H9 (cell line): Measurements from ENCODE around the gene TMEM184A. TPM values are rescaled to one million over a fixed set of nuclear protein-coding genes. Genes with fewer than 3 reads are reported as not detected.
A peak's percentile ranks its signal among the peaks of the same experiment; 100 is the strongest.

Source experiments
- DNase-seq: peaks from one replicate; pipeline ENCODE4 v3.0.0-alpha.2; 2017
- H2AFZ ChIP-seq: one replicate; pipeline ENCODE4 v1.6.1; 2013; ENCODE audit warnings: mild to moderate bottlenecking, low read length, control low read depth, moderate library complexity
- H2AK5ac ChIP-seq: 2 replicates; pipeline ENCODE4 v1.6.1; 2013; ENCODE audit warnings: low read length, control low read depth, mixed read lengths; ENCODE audit not compliant: insufficient read length
- H2BK120ac ChIP-seq: one replicate; pipeline ENCODE4 v1.6.1; 2013; ENCODE audit warnings: low read depth, mild to moderate bottlenecking, low read length, control low read depth, inconsistent platforms; ENCODE audit not compliant: poor library complexity, severe bottlenecking
- H2BK12ac ChIP-seq: 2 replicates; pipeline ENCODE4 v1.6.1; 2013; ENCODE audit warnings: low read length, control low read depth, mixed read lengths, low read depth; ENCODE audit not compliant: insufficient read length
- H2BK15ac ChIP-seq: 2 replicates; pipeline ENCODE4 v1.6.1; 2013; ENCODE audit warnings: low read depth, low read length, control low read depth
- H2BK20ac ChIP-seq: one replicate; pipeline ENCODE4 v1.6.1; 2013; ENCODE audit warnings: low read depth, mild to moderate bottlenecking, low read length, control low read depth, inconsistent platforms; ENCODE audit not compliant: poor library complexity, severe bottlenecking
- H2BK5ac ChIP-seq: 2 replicates; pipeline ENCODE4 v1.6.1; 2013; ENCODE audit warnings: low read length, control low read depth, mixed read lengths; ENCODE audit not compliant: insufficient read length
- H3K14ac ChIP-seq: 2 replicates; pipeline ENCODE4 v1.6.1; 2013; ENCODE audit warnings: low read length, control low read depth; ENCODE audit not compliant: insufficient read depth
- H3K18ac ChIP-seq: 2 replicates; pipeline ENCODE4 v1.6.1; 2013; ENCODE audit warnings: low read depth, mild to moderate bottlenecking, mixed read lengths, low read length, control low read depth; ENCODE audit not compliant: insufficient read length
- H3K23ac ChIP-seq: 2 replicates; pipeline ENCODE4 v1.6.1; 2013; ENCODE audit warnings: low read length, control low read depth, mixed read lengths, low read depth; ENCODE audit not compliant: insufficient read length
- H3K23me2 ChIP-seq: 2 replicates; pipeline ENCODE4 v1.6.1; 2013; ENCODE audit warnings: low read depth, mild to moderate bottlenecking, mixed read lengths, low read length, control low read depth; ENCODE audit not compliant: insufficient read length, poor library complexity, severe bottlenecking
- H3K27ac ChIP-seq: 2 replicates; pipeline ENCODE4 v1.5.1; 2013; ENCODE audit warnings: low read length, control low read depth, mixed read lengths, low read depth; ENCODE audit not compliant: insufficient read length
- H3K27me3 ChIP-seq: 2 replicates; pipeline ENCODE4 v1.6.1; 2013; ENCODE audit warnings: low read length, control low read depth, inconsistent platforms; ENCODE audit not compliant: insufficient read depth
- H3K4ac ChIP-seq: 2 replicates; pipeline ENCODE4 v1.6.1; 2013; ENCODE audit warnings: low read depth, mild to moderate bottlenecking, control low read depth, inconsistent platforms, low read length, moderate library complexity
- H3K4me1 ChIP-seq: 2 replicates; pipeline ENCODE4 v1.6.1; 2013; ENCODE audit warnings: low read length, control low read depth, inconsistent platforms; ENCODE audit not compliant: insufficient read depth
- H3K4me2 ChIP-seq: 2 replicates; pipeline ENCODE4 v1.6.1; 2013; ENCODE audit warnings: low read length, control low read depth, mixed read lengths; ENCODE audit not compliant: insufficient read length, insufficient read depth
- H3K56ac ChIP-seq: 2 replicates; pipeline ENCODE4 v1.6.1; 2013; ENCODE audit warnings: low read depth, mild to moderate bottlenecking, mixed read lengths, low read length, control low read depth; ENCODE audit not compliant: insufficient read length
- H3K79me1 ChIP-seq: 2 replicates; pipeline ENCODE4 v1.6.1; 2013; ENCODE audit warnings: low read depth, mild to moderate bottlenecking, moderate library complexity, low read length, control low read depth, inconsistent platforms; ENCODE audit not compliant: insufficient read depth, poor library complexity, severe bottlenecking
- H3K79me2 ChIP-seq: 2 replicates; pipeline ENCODE4 v1.6.1; 2013; ENCODE audit warnings: low read length, control low read depth, inconsistent platforms; ENCODE audit not compliant: insufficient read depth
- H3K9ac ChIP-seq: 2 replicates; pipeline ENCODE4 v1.6.1; 2013; ENCODE audit warnings: low read length, control low read depth, mixed read lengths; ENCODE audit not compliant: insufficient read length; ENCODE audit errors: extremely low read depth
- H3K9me3 ChIP-seq: one replicate; pipeline ENCODE4 v1.6.1; 2013; ENCODE audit warnings: low read depth, low read length, inconsistent platforms; ENCODE audit not compliant: control insufficient read depth
- H3T11ph ChIP-seq: one replicate; pipeline ENCODE4 v1.6.1; 2013; ENCODE audit warnings: mild to moderate bottlenecking, low read length, control low read depth, inconsistent platforms
- H4K20me1 ChIP-seq: one replicate; pipeline ENCODE4 v1.6.1; 2013; ENCODE audit not compliant: control insufficient read depth, insufficient read length, insufficient read depth
- H4K5ac ChIP-seq: 2 replicates; pipeline ENCODE4 v1.6.1; 2013; ENCODE audit warnings: low read depth, mild to moderate bottlenecking, mixed read lengths, low read length, control low read depth; ENCODE audit not compliant: insufficient read length
- H4K8ac ChIP-seq: replicated peaks from 2 replicates; pipeline ENCODE4 v1.6.1; 2013; ENCODE audit warnings: low read length, control low read depth, mixed read lengths, low read depth; ENCODE audit not compliant: insufficient read length
- H4K91ac ChIP-seq: 2 replicates; pipeline ENCODE4 v1.6.1; 2013; ENCODE audit warnings: low read depth, mild to moderate bottlenecking, moderate library complexity, mixed read lengths, low read length, control low read depth; ENCODE audit not compliant: insufficient read length
- H3K27ac Mint-ChIP-seq, 3 experiments: 2 replicates in 2 of 3; 3 replicates in 1 of 3; pipeline ENCODE4 v1.8.0; 2020 to 2021; ENCODE audit warnings: mixed read lengths in 3 of 3, mild to moderate bottlenecking in 1 of 3, moderate library complexity in 1 of 3
- H3K27me3 Mint-ChIP-seq: 2 replicates; pipeline ENCODE4 v1.8.0; 2021; ENCODE audit warnings: low read depth, mild to moderate bottlenecking, moderate library complexity, mixed read lengths
- H3K36me3 Mint-ChIP-seq, 3 experiments: 2 replicates in 2 of 3; 3 replicates in 1 of 3; pipeline ENCODE4 v1.8.0; 2020 to 2021; ENCODE audit warnings: low read depth in 3 of 3, mixed read lengths in 3 of 3; ENCODE audit not compliant: insufficient read depth in 1 of 3
- H3K4me1 Mint-ChIP-seq, 2 experiments: 2 replicates each; pipeline ENCODE4 v1.8.0; 2020; ENCODE audit warnings: mixed read lengths in 2 of 2
- H3K4me3 Mint-ChIP-seq, 2 experiments: 2 replicates in 1 of 2; 3 replicates in 1 of 2; pipeline ENCODE4 v1.8.0; 2020 to 2021; ENCODE audit warnings: mild to moderate bottlenecking in 2 of 2, mixed read lengths in 2 of 2, moderate library complexity in 1 of 2
- H3K9me3 Mint-ChIP-seq, 2 experiments: 2 replicates in 1 of 2; 3 replicates in 1 of 2; pipeline ENCODE4 v1.8.0; 2020; ENCODE audit warnings: mild to moderate bottlenecking in 2 of 2, mixed read lengths in 2 of 2, moderate library complexity in 1 of 2
- WGBS: extraction: QIAGEN DNeasy Blood & Tissue Kit; methylation state at CpG from one replicate; pipeline ENCODE4 v1.1.7; 2013; ENCODE audit warnings: missing lambda C conversion rate, low lambda C conversion rate, mixed read lengths; ENCODE audit not compliant: insufficient read length; ENCODE audit errors: extremely low coverage; 5-methylcytosine and 5-hydroxymethylcytosine counted together
- total RNA-seq: library from RNA; stranded (reverse); gene quantifications from 2 replicates; pipeline ENCODE4 v1.2.1, GENCODE V29; 2021
- TF ChIP-seq, protein P1 (sequence below): fragments of 200-600 bp; sonication (generic); conservative IDR thresholded peaks from 3 replicates; pipeline ENCODE4 v1.8.0; 2021; ENCODE audit warnings: antibody characterized with exemption, mild to moderate bottlenecking

Gene TMEM184A
- total RNA-seq, 1 experiment from 2014 or later, result 1.3 TPM

DNA sequence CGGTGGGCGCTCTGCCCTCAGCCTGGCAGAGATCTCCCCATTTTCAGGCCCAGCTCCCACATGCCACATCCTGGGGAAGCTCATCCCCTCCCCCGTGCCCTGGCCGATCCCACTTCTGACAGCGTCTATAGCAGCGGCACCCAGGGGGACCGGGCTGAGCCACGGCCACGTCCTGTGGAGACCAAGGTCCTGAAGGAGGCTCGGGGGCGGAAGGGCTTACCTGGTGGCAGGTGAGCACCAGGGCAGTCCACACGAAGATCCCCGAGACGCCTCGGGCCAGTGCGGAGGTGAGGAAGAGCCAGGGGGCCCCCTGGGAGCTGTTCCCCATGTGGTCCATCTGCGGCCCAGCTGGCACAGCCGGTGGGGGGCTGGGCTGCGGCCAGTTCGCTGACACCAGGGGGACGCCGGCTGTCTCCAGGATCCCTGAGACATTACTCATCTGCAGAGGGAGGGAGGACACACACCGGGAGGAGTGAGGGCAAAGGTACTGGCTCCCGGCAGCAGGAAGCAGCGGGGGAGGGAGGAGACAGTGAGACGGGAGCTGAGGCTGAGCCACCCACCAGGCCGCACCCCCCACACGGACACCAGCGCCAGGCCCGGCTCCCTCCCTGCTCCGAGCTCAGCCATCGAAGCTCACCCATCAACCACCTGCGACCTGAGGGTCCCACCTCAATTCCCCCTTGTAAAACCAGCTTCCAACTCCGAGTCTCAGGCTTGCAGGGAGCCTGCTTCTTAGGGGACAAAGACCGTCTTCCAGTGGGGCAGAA, 776 bp downstream of the TMEM184A start:
- H3K27me3 ChIP-seq, result no peaks in the 10 kb centered on the region
- H2BK120ac ChIP-seq, result no peak overlapping the region
- no peak overlapping the region for H3K56ac ChIP-seq
- no peak overlapping the region; the same call in 1 of the 2 replicates for H3K14ac ChIP-seq
- no peak overlapping the region for H2AFZ ChIP-seq
- no peaks in the 10 kb centered on the region; the same call in 1 of the 2 replicates for H3K27me3 Mint-ChIP-seq
- H3K9ac ChIP-seq, result no peak overlapping the region
- no peak overlapping the region for H3T11ph ChIP-seq
- no peaks in the 10 kb centered on the region for H3K79me1 ChIP-seq
- no peak overlapping the region for H4K8ac ChIP-seq
- H3K23me2 ChIP-seq, result no peaks in the 10 kb centered on the region
- no peaks in the 10 kb centered on the region for H3K79me2 ChIP-seq
- H3K23ac ChIP-seq, result no peak overlapping the region
- no CpG with 5 or more reads among the region's 35 CpGs for WGBS
- no peak overlapping the region for H3K18ac ChIP-seq
- H2BK12ac ChIP-seq, result no peak overlapping the region
- H2BK15ac ChIP-seq, result no peak overlapping the region
- no peak overlapping the region for H3K4ac ChIP-seq
- DNase-seq, result no peak
- H3K27ac ChIP-seq, result no peak overlapping the region
- H3K9me3 ChIP-seq, result no peaks in the 10 kb centered on the region
- H3K4me3 Mint-ChIP-seq, result no peak overlapping the region
- H4K91ac ChIP-seq, result no peak overlapping the region
- peaks cover 3 to 18% of the 10 kb centered on the region in 2 experiments for H3K4me1 Mint-ChIP-seq
- H2AK5ac ChIP-seq, result no peak overlapping the region
- H2BK5ac ChIP-seq, result no peak overlapping the region
- peak overlapping the region in 1 of 3 experiments; percentile 76; a peak in 2 of 7 replicates for H3K27ac Mint-ChIP-seq
- H3K9me3 Mint-ChIP-seq, result no peaks in the 10 kb centered on the region
- no peak overlapping the region for H3K4me2 ChIP-seq
- H4K5ac ChIP-seq, result no peak overlapping the region
- no peak overlapping the region for H2BK20ac ChIP-seq
- H4K20me1 ChIP-seq, result no peaks in the 10 kb centered on the region
- H3K36me3 Mint-ChIP-seq, result no peaks in the 10 kb centered on the region
- TF ChIP-seq, protein P1, sequence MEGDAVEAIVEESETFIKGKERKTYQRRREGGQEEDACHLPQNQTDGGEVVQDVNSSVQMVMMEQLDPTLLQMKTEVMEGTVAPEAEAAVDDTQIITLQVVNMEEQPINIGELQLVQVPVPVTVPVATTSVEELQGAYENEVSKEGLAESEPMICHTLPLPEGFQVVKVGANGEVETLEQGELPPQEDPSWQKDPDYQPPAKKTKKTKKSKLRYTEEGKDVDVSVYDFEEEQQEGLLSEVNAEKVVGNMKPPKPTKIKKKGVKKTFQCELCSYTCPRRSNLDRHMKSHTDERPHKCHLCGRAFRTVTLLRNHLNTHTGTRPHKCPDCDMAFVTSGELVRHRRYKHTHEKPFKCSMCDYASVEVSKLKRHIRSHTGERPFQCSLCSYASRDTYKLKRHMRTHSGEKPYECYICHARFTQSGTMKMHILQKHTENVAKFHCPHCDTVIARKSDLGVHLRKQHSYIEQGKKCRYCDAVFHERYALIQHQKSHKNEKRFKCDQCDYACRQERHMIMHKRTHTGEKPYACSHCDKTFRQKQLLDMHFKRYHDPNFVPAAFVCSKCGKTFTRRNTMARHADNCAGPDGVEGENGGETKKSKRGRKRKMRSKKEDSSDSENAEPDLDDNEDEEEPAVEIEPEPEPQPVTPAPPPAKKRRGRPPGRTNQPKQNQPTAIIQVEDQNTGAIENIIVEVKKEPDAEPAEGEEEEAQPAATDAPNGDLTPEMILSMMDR, result no peak
- no peaks in the 10 kb centered on the region for H3K4me1 ChIP-seq
